BLaER1 treated with 17β-estradiol and CSF1 and Interleukin-3, amounts not matched to agents 10 nM and 100 nM (cell line): ENCODE data around the gene ABCD3.
A peak's percentile ranks its signal among the peaks of the same experiment; 100 is the strongest.

ENCODE experiments used
- H3K27ac ChIP-seq, 11 experiments: shearing (Covaris generic); formaldehyde crosslinking; 2 replicates each; pipeline ENCODE4 v1.8.1; 2022
- H3K27me3 ChIP-seq, 11 experiments: shearing (Covaris generic); formaldehyde crosslinking; 2 replicates each; pipeline ENCODE4 v1.8.1; 2022
- H3K36me3 ChIP-seq, 11 experiments: shearing (Covaris generic); formaldehyde crosslinking; 2 replicates each; pipeline ENCODE4 v1.8.1; 2022
- H3K4me1 ChIP-seq, 10 experiments: shearing (Covaris generic); formaldehyde crosslinking; 2 replicates each; pipeline ENCODE4 v1.8.1; 2022
- H3K4me2 ChIP-seq, 11 experiments: shearing (Covaris generic); formaldehyde crosslinking; 2 replicates each; pipeline ENCODE4 v1.8.1; 2022
- H3K4me3 ChIP-seq, 10 experiments: shearing (Covaris generic); formaldehyde crosslinking; 2 replicates each; pipeline ENCODE4 v1.8.1; 2022
- H3K9ac ChIP-seq, 11 experiments: shearing (Covaris generic); formaldehyde crosslinking; 2 replicates each; pipeline ENCODE4 v1.8.1; 2022
- H3K9me3 ChIP-seq, 11 experiments: shearing (Covaris generic); formaldehyde crosslinking; replicated peaks in 1 of 11; 2 replicates each; pipeline ENCODE4 v1.8.1; 2022
- H4K20me1 ChIP-seq, 11 experiments: shearing (Covaris generic); formaldehyde crosslinking; 2 replicates each; pipeline ENCODE4 v1.8.1; 2022
- Cebpa-rat ChIP-seq, 11 experiments: shearing (Covaris generic); IDR thresholded peaks; 2 replicates each; pipeline ENCODE4 v1.8.1; 2022

ABCD3 gene

DNA sequence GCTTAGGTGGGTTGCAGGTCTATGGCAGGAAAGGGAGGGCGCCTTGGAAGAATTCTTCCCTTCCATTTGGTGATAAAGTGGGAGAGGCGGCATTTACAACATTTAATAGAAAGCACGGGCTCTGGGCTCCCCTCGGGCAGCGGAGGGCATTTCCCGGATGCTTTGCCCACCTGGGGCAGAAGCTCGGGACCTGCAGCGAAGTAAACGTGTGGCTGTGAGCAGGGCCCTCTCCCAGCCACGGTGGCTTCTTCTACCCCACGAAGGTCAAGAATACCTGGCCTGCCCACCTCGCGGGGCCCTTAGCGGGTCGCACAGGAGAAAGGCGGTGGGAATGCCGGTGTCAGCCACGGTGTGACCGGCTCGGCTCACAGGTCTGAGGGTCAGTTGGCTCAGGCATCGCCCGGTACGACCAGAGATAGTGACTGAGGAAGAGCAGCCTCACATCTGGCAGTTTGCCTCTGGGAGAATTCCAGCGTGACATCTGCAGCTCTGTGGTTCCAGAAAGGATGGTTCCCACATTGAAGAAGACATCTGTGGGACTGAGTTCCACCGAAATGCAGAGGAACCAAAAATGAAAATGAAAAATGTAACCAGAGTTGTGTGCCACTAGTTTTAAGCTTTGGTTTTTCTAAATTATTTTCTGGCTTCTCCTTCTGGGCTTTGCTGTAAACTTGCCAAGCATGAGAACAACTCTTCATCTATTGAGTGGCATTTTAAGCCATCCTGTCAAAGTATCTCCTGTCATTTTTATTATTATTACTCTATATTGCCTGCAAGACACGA lies 124.1 kb downstream of the ABCD3 start:
- Histone ChIP-seq H3K4me1 (peaks cover 16 to 27% (median 21%) of the 10 kb centered on the region in 10 experiments), H3K9ac (peak overlapping the region in 8 of 11 experiments; percentile 10 to 80 (median 35); a peak in 10 of 22 replicates)

DNA sequence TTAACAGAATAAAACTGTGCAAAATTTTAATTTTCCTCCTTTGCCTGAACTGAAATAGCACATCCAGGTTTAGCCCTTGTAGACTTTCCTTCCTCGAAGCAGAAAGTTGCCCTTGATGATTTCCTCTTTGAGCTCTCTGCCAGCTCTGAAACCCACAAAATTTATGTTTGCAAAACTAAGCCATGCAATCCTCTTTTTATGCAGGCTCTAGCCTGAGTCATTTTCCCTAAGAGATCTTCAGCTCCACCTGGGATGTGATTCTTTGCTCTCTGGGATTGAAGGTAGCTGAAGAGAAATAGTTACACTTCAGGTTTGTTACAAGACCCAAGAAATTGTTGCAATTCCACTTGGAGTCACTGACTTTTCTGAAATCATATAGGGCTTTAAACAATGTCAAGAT lies 124.8 kb downstream of the ABCD3 start:
- Histone ChIP-seq H3K27me3 (peaks cover 15 to 38% (median 25%) of the 10 kb centered on the region in 11 experiments), H3K4me1 (peaks cover 16 to 27% (median 21%) of the 10 kb centered on the region in 10 experiments), H3K36me3 (no peaks in the 10 kb centered on the region), H3K4me3 (no peak overlapping the region), H3K9ac (no peak overlapping the region; a peak in 1 of 22 replicates), H3K27ac (no peak overlapping the region), H3K9me3 (peaks cover 0 to 12% (median 0%) of the 10 kb centered on the region in 11 experiments; a peak in 6 of 22 replicates), H3K4me2 (peak overlapping the region; percentile 94 to 99 (median 97); a peak in 20 of 22 replicates), H4K20me1 (no peaks in the 10 kb centered on the region)
- no peak for TF ChIP-seq Cebpa-rat (IDR thresholded peaks at IDR 0.05)

More for the DNA sequence above, 124.1 kb downstream of the ABCD3 start:
- no peaks in the 10 kb centered on the region for H4K20me1 ChIP-seq
- H3K36me3 ChIP-seq = no peaks in the 10 kb centered on the region
- H3K27me3 ChIP-seq = peaks cover 15 to 38% (median 25%) of the 10 kb centered on the region in 11 experiments
- H3K27ac ChIP-seq = peak overlapping the region in 4 of 11 experiments; percentile 24 to 52 (median 29); a peak in 7 of 22 replicates
- H3K9me3 ChIP-seq = peaks cover 0 to 12% (median 0%) of the 10 kb centered on the region in 11 experiments; a peak in 6 of 22 replicates
- TF ChIP-seq Cebpa-rat (IDR thresholded peaks at IDR 0.05) = no peak
- H3K4me3 ChIP-seq = peak overlapping the region; percentile 68 to 86 (median 72)
- peak overlapping the region; percentile 94 to 99 (median 97) for H3K4me2 ChIP-seq

DNA sequence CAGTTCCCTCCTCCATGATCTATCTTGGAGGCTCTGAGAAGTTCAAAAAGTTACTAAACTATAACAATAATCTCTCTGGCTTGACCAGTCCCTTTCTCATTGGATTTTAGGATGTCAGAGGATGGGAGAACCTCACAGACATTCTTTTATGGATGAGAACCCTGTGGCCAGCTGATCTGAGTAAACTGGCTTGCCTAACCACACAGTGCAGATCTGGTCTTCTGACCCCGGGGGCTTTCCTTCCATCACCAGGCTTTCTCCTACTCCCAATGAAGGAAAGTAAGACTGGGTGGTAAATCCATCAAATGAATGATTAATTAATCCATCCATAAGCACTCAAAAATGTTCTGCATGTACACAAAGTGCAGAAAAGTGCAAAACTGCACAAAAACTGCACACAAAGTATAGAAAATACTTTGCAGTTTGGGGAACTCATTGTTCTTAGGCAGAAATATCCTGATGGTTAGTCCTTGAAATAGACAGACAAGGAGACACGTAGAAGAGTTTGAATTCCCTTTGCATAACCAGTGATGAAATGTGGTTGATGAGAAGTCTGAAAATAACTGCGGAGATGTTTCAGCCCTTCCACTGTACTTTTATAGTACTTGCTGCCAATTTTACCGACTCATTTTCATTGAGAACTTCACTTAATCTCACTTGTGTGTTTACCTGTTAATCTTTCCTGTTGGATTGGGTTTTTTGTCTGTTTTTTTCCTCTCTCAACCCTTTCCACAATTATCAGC lies 125.9 kb downstream of the ABCD3 start:
- H3K9me3 ChIP-seq = peaks cover 0 to 12% (median 0%) of the 10 kb centered on the region in 11 experiments; a peak in 6 of 22 replicates
- no peaks in the 10 kb centered on the region for H4K20me1 ChIP-seq
- H3K4me2 ChIP-seq = 0 out of 22 replicates have a peak overlapping the region, but pooled peaks of 1 of the 11 experiments have one; percentile 7
- peaks cover 16 to 27% (median 21%) of the 10 kb centered on the region in 10 experiments for H3K4me1 ChIP-seq
- no peak for TF ChIP-seq Cebpa-rat (IDR thresholded peaks at IDR 0.05)
- peaks cover 15 to 36% (median 25%) of the 10 kb centered on the region in 11 experiments for H3K27me3 ChIP-seq
- H3K9ac ChIP-seq = no peak overlapping the region
- H3K4me3 ChIP-seq = no peak overlapping the region
- H3K36me3 ChIP-seq = no peaks in the 10 kb centered on the region
- H3K27ac ChIP-seq = no peak overlapping the region

DNA sequence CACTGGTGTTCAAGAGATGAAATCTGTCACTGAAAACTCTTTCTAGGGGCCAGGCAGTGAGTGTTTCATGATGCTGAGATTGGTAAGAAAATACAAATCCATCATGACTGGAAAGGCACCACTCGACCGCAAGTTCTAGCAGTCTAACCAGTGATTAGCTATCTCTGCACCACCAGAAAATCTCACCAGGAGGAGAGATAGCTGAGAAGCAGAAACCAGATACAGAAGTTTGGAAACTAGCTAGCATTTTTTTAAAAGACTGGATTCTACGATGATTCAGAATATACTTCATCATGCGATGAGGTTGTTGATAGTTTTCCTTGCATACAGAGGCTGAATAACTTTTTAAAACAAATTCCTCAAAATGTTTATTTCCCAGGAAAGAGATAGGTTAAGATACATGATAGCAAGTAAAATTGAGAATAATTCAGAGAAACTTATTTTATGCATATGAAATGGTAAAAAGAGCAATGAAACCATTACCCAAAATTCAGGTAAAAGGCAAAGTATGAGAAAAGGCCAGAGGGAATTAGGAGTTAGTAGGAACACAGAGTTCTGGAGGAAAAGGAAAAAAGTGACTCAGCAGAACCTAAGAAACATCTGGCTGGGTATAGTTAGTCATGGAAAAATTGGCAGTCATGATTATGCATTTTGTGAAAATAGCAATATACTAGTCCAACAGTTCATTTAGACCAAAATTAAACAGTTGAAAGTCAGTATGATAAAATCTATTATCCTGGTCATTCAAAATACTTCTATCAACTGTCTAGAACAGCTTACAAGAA lies 126.7 kb downstream of the ABCD3 start:
- Histone ChIP-seq H3K27me3 (peaks cover 11 to 29% (median 23%) of the 10 kb centered on the region in 11 experiments), H3K36me3 (no peaks in the 10 kb centered on the region), H3K9ac (no peak overlapping the region), H3K4me3 (no peak overlapping the region), H3K4me2 (peak overlapping the region in 1 of 11 experiments; percentile 7; a peak in 1 of 22 replicates), H3K27ac (no peak overlapping the region), H4K20me1 (no peaks in the 10 kb centered on the region), H3K4me1 (peaks cover 16 to 27% (median 21%) of the 10 kb centered on the region in 10 experiments), H3K9me3 (peaks cover 0 to 12% (median 0%) of the 10 kb centered on the region in 11 experiments; a peak in 6 of 22 replicates)
- no peak for TF ChIP-seq Cebpa-rat (IDR thresholded peaks at IDR 0.05)

- TF ChIP-seq Cebpa-rat (IDR thresholded peaks at IDR 0.05) = no peak
- Histone ChIP-seq H3K27ac (no peak overlapping the region), H4K20me1 (no peaks in the 10 kb centered on the region), H3K9ac (no peak overlapping the region), H3K4me3 (no peak overlapping the region), H3K36me3 (no peaks in the 10 kb centered on the region), H3K4me1 (peaks cover 0 to 6% (median 0%) of the 10 kb centered on the region in 10 experiments; a peak in 3 of 20 replicates), H3K27me3 (no peaks in the 10 kb centered on the region), H3K4me2 (no peak overlapping the region), H3K9me3 (no peaks in the 10 kb centered on the region)
Observed at GRCh38 chr1:94549706-94550105, 131.5 kb downstream of the ABCD3 start.

DNA sequence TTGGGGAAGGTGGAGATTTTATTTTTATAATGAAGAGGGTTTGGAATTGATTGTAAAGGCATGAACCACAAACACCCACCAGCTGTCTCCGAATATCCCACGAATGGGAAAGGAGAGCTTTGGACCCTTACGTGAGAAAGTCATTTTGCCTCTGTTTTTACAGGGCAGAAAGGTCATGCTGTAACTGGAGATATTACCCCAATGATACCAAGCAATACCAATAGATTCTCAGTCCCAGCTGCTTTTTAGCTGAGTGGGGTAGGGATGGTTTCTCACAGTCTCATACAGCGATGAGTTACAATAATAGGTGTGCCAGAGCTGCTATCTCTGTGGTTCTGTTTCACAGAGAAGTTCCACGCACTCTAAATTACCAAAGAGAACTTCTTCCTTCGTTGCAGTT lies 132.2 kb downstream of the ABCD3 start:
- H3K36me3 ChIP-seq = no peaks in the 10 kb centered on the region

GRCh38 chr1:94550800-94551241 lies 132.6 kb downstream of the ABCD3 start:
- Histone ChIP-seq H3K27ac (no peak overlapping the region), H3K4me2 (peak overlapping the region in 4 of 11 experiments; percentile 9 to 23 (median 18); a peak in 2 of 22 replicates), H4K20me1 (no peaks in the 10 kb centered on the region), H3K9ac (no peak overlapping the region), H3K36me3 (no peaks in the 10 kb centered on the region), H3K4me3 (no peak overlapping the region), H3K27me3 (no peaks in the 10 kb centered on the region), H3K9me3 (no peaks in the 10 kb centered on the region), H3K4me1 (peaks cover 0 to 6% (median 0%) of the 10 kb centered on the region in 10 experiments; a peak in 2 of 20 replicates)
- no peak for TF ChIP-seq Cebpa-rat (IDR thresholded peaks at IDR 0.05)

More for the DNA sequence above, 132.2 kb downstream of the ABCD3 start:
- Histone ChIP-seq H3K4me2 (no peak overlapping the region), H3K9me3 (no peaks in the 10 kb centered on the region), H3K4me3 (no peak overlapping the region), H3K4me1 (peaks cover 0 to 6% (median 0%) of the 10 kb centered on the region in 10 experiments; a peak in 2 of 20 replicates), H3K9ac (no peak overlapping the region), H4K20me1 (no peaks in the 10 kb centered on the region), H3K27ac (no peak overlapping the region), H3K27me3 (no peaks in the 10 kb centered on the region)
- TF ChIP-seq Cebpa-rat (IDR thresholded peaks at IDR 0.05) = no peak

DNA sequence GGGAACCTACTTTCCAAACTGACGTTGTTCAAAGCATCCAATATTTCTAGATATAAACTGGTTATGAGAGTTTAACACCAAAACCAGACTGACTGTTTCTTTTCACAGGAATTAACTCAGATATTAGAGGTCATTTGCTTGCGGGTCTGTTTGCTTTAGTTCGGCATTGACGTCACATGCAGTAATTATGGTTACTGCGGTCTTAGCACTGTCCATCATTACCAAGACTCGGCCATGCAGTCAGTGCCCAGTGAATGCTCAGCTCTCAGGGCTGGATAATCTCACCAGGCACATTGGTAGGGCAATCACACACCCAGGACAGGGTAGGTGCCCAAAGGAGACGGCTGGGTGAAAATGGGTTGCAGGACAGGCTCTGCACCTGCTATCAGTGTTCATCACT lies 133.3 kb downstream of the ABCD3 start:
- H3K36me3 ChIP-seq = no peaks in the 10 kb centered on the region
- 0 out of 22 replicates have a peak overlapping the region, but pooled peaks of 1 of the 11 experiments have one; percentile 20 for H3K4me2 ChIP-seq
- H3K9ac ChIP-seq = no peak overlapping the region
- H3K4me1 ChIP-seq = peaks cover 0 to 6% (median 0%) of the 10 kb centered on the region in 10 experiments; a peak in 2 of 20 replicates
- no peak overlapping the region for H3K27ac ChIP-seq
- no peaks in the 10 kb centered on the region for H3K9me3 ChIP-seq
- no peak for TF ChIP-seq Cebpa-rat (IDR thresholded peaks at IDR 0.05)
- no peaks in the 10 kb centered on the region for H3K27me3 ChIP-seq
- no peaks in the 10 kb centered on the region for H4K20me1 ChIP-seq
- H3K4me3 ChIP-seq = no peak overlapping the region
